ENCODE data around the gene TGDS. TPM values are rescaled to one million over a fixed set of nuclear protein-coding genes. Genes with fewer than 3 reads are reported as not detected.

TGDS gene
- total RNA-seq, 3 donors from 2014 or later (not counting 1 experiment from before 2014, with no cell fraction given), result 6.9 to 9.0 (median 7.7) TPM

DNA sequence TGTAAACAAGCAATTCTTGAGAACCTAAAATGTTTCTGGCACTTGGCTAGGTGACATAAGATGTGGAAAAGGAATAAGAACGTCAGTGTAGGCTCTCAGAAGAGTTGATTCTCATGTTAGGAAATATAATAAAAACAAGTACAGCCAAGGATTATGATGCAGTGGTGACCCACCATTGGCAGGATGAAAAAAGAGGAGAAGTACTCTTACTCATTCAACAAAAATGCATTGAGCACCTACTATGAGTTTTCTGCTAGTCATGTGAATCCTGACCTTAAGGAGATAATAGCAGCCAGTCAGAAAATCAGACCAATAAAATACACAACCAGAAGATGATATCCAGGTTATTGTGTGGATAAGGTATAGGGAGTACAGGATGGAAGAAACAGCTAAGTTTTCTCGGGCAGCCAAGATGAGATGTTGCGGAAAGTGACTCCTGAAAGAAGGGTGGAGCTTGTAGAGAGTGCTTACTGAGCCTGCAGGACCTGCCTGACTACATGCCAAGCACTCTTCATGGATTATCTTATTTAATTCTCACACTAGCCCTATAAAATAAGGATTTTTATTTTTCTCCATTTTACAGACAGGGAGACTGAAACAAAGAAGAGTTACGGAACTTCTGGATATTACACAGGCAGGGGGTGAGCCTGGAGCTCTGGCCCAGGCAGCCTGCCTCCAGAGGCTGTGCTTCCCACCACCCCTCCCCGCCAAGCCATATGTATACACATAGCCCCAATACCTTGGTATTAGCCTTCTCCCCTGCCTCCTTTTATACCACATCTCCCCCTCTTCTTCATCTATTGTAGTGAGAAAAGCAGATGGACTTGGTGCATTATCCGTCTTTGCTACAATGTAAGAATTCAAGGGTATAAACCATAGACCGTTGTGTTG, 58.0 kb downstream of the TGDS start:
- DNase-seq (no peak), ATAC-seq (no peak)
- H3K36me3 Mint-ChIP-seq, result no peaks in the 10 kb centered on the region
- no peak overlapping the region for H3K4me3 Mint-ChIP-seq
- no peaks in the 10 kb centered on the region for H3K4me1 ChIP-seq (ENCODE audit: control insufficient read depth, insufficient read depth, low read length)
- no peaks in the 10 kb centered on the region for H3K27me3 ChIP-seq (ENCODE audit: control insufficient read depth, insufficient read depth, low read length)
- intact Hi-C loops (cut with micrococcal nuclease), result no loop called here
- H3K27ac Mint-ChIP-seq, result no peak overlapping the region
- TF ChIP-seq, protein P1, sequence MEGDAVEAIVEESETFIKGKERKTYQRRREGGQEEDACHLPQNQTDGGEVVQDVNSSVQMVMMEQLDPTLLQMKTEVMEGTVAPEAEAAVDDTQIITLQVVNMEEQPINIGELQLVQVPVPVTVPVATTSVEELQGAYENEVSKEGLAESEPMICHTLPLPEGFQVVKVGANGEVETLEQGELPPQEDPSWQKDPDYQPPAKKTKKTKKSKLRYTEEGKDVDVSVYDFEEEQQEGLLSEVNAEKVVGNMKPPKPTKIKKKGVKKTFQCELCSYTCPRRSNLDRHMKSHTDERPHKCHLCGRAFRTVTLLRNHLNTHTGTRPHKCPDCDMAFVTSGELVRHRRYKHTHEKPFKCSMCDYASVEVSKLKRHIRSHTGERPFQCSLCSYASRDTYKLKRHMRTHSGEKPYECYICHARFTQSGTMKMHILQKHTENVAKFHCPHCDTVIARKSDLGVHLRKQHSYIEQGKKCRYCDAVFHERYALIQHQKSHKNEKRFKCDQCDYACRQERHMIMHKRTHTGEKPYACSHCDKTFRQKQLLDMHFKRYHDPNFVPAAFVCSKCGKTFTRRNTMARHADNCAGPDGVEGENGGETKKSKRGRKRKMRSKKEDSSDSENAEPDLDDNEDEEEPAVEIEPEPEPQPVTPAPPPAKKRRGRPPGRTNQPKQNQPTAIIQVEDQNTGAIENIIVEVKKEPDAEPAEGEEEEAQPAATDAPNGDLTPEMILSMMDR (IDR thresholded peaks at IDR 0.05), result no peak
- no peak overlapping the region for H3K4me3 ChIP-seq (ENCODE audit: low read length)
- peaks cover 12 to 30% of the 10 kb centered on the region in 2 donors for H3K27me3 Mint-ChIP-seq (ENCODE audit: low read depth in 2 of 2)
- H3K9me3 ChIP-seq (ENCODE audit: control insufficient read depth, insufficient read depth, low read length), result no peaks in the 10 kb centered on the region
- WGBS (ENCODE audit: insufficient coverage), result 87% methylated on average over 7 of the region's 7 CpGs
- H3K27ac ChIP-seq (ENCODE audit: low read length), result no peak overlapping the region
- H3K36me3 ChIP-seq (ENCODE audit: control insufficient read depth, insufficient read depth, low read length), result no peaks in the 10 kb centered on the region
- no peaks in the 10 kb centered on the region for H3K9me3 Mint-ChIP-seq
- H3K4me1 Mint-ChIP-seq, result no peaks in the 10 kb centered on the region

DNA sequence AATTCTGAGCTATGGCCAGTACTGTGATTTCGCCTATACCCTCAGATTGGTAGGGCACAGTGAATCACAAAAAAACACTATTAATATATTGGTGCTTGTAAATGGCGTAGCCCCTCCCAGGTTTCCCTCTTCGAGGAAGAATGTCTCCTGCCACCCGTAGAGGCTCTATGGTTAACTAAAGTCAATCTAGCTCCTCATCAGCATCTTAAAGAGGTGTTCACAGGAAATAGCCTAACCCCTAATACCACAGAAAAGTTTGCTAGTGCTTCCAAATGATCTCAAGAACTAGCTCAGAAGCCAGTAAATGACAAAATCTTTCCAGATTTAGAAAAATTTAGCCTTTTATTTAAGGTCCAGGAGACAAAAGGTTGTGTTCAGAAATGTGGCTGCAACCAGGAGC, 60.2 kb downstream of the TGDS start:
- no peak for DNase-seq
- no peak overlapping the region for H3K27ac Mint-ChIP-seq

DNA sequence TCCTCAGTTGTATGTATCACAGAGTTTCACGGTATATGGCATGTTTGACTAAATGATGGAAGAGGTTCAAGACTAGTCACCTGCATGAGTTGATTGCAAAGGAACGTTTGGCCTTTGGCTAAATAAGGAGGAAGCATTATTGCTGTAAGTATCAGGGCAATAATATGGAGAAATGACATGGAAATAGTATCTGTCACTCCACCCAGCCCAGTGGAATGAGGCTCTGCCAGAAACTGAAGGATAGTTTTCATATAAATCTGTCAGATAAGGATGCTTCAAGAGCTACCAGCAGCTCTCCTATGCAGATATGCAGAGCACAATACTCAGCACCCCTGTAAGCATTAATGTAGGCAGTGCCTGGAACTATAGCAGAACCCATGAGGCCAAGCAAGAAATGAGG, 60.7 kb downstream of the TGDS start:
- Histone ChIP-seq H3K4me1 (ENCODE audit: control insufficient read depth, insufficient read depth, low read length) (no peaks in the 10 kb centered on the region), H3K4me3 (ENCODE audit: low read length) (no peak overlapping the region), H3K27me3 (ENCODE audit: control insufficient read depth, insufficient read depth, low read length) (no peaks in the 10 kb centered on the region), H3K27ac (ENCODE audit: low read length) (no peak overlapping the region), H3K36me3 (ENCODE audit: control insufficient read depth, insufficient read depth, low read length) (no peaks in the 10 kb centered on the region), H3K9me3 (ENCODE audit: control insufficient read depth, insufficient read depth, low read length) (no peaks in the 10 kb centered on the region)
- DNase-seq (no peak), ATAC-seq (no peak)
- Mint-ChIP-seq H3K4me3 (no peak overlapping the region), H3K27ac (no peak overlapping the region), H3K36me3 (no peaks in the 10 kb centered on the region), H3K27me3 (ENCODE audit: low read depth in 2 of 2) (peaks cover 12 to 29% of the 10 kb centered on the region in 2 donors), H3K9me3 (no peaks in the 10 kb centered on the region), H3K4me1 (no peaks in the 10 kb centered on the region)
- intact Hi-C loops (cut with micrococcal nuclease), result no loop called here
- 71% methylated on average over 2 of the region's 2 CpGs for WGBS (ENCODE audit: insufficient coverage)
- TF ChIP-seq, protein P1 (IDR thresholded peaks at IDR 0.05), result no peak

More for the DNA sequence above, 60.2 kb downstream of the TGDS start:
- H3K27me3 Mint-ChIP-seq (ENCODE audit: low read depth in 2 of 2), result peaks cover 12 to 30% of the 10 kb centered on the region in 2 donors
- Histone ChIP-seq H3K4me3 (ENCODE audit: low read length) (no peak overlapping the region), H3K4me1 (ENCODE audit: control insufficient read depth, insufficient read depth, low read length) (no peaks in the 10 kb centered on the region), H3K27ac (ENCODE audit: low read length) (no peak overlapping the region), H3K27me3 (ENCODE audit: control insufficient read depth, insufficient read depth, low read length) (no peaks in the 10 kb centered on the region), H3K36me3 (ENCODE audit: control insufficient read depth, insufficient read depth, low read length) (no peaks in the 10 kb centered on the region), H3K9me3 (ENCODE audit: control insufficient read depth, insufficient read depth, low read length) (no peaks in the 10 kb centered on the region)
- H3K36me3 Mint-ChIP-seq, result no peaks in the 10 kb centered on the region
- WGBS (ENCODE audit: insufficient coverage), result 41% methylated on average over 3 of the region's 4 CpGs
- no peaks in the 10 kb centered on the region for H3K9me3 Mint-ChIP-seq
- TF ChIP-seq, protein P1 (IDR thresholded peaks at IDR 0.05), result no peak
- no peaks in the 10 kb centered on the region for H3K4me1 Mint-ChIP-seq
- intact Hi-C loops (cut with micrococcal nuclease), result no loop called here
- ATAC-seq, result no peak
- no peak overlapping the region for H3K4me3 Mint-ChIP-seq

Data from natural killer cell (primary cell).